NCI-H2107 treated with DMSO at 0.1 percent for 48 hours (cell line): ENCODE results near the gene RRAD.

Source experiments
- DNase-seq: peaks from one replicate; lab custom pipeline; 2025; ENCODE audit not compliant: unreplicated experiment; lab: John Stamatoyannopoulos, UW

Gene RRAD

GRCh38 chr16:66882702-66883101, 42.6 kb downstream of the RRAD start:
- no peak for DNase-seq

- no peak for DNase-seq
Observed at GRCh38 chr16:66881964-66882508, 43.3 kb downstream of the RRAD start.

GRCh38 chr16:66881560-66881959, 43.8 kb downstream of the RRAD start:
- DNase-seq, result no peak

- DNase-seq, result no peak
Observed at GRCh38 chr16:66881014-66881417, 44.3 kb downstream of the RRAD start.

GRCh38 chr16:66880288-66881013, 44.9 kb downstream of the RRAD start, which contains the start of gene PDP2:
TSS of gene PDP2 (plus strand) at chr16:66880515. CDS start at chr16:66884285, 3,770 bp downstream.
- DNase-seq, result peak; percentile 85

- no peak for DNase-seq
Observed at GRCh38 chr16:66878067-66878466, 47.3 kb downstream of the RRAD start.

- DNase-seq, result peak; percentile 24
Observed at GRCh38 chr16:66874079-66874775, 51.1 kb downstream of the RRAD start.

- no peak for DNase-seq
Observed at GRCh38 chr16:66873685-66874055, 51.7 kb downstream of the RRAD start.

GRCh38 chr16:66872943-66873684, 52.2 kb downstream of the RRAD start:
- DNase-seq, result peak; percentile 18

- no peak for DNase-seq
Observed at GRCh38 chr16:66872559-66872942, 52.8 kb downstream of the RRAD start.

- no peak for DNase-seq
Observed at GRCh38 chr16:66871840-66872239, 53.5 kb downstream of the RRAD start.
